PFSK-1 (cell line): ENCODE data around the gene MN1.

Experiments
- SIN3A ChIP-seq: IDR thresholded peaks from 2 replicates; pipeline ENCODE4 v1.6.1; 2012; ENCODE audit warnings: mild to moderate bottlenecking, low read length, moderate library complexity, borderline replicate concordance; ENCODE audit not compliant: insufficient read depth
- TF ChIP-seq, protein P1 (sequence below), 2 experiments: IDR thresholded peaks; 2 replicates each; pipeline versions ENCODE4 v1.6.1 to v1.8.0; 2011 to 2012; ENCODE audit warnings: low read depth in 2 of 2, low read length in 2 of 2, control low read depth in 1 of 2, inconsistent platforms in 1 of 2, mild to moderate bottlenecking in 1 of 2, moderate library complexity in 1 of 2; ENCODE audit not compliant: insufficient read depth in 1 of 2

DNA sequence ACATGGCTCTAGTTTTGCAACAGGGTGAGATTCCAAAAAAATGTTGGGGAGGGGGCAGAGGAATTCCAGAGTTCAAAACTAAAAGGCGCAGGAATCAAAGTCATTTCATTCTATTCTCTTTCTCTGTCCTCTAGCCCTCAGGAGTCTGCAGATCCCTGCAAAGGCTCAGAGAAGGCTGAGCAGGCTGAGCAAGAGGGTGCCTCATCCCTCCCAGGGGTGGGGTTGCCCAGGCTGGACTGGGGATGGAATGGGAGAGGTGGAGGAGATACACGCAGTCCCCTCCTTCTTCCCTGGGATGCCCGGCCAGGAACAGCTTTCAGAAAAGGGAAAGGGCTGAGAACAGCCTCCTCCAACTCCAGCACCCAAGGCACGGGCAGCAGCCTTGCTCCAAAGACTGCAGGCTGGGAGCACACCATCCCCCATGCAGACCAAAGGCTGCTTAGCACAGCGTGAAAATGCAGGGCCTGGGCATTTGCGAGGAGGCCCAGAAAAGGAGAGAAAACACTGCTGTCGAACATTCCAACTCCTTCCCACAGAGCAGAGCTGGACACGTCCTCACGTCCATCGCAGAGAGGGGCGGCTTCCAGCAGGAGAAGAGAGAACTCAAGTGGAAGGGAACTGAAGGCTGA lies 51.8 kb downstream of the MN1 start:
- TF ChIP-seq SIN3A, result no peak
- TF ChIP-seq, protein P1, sequence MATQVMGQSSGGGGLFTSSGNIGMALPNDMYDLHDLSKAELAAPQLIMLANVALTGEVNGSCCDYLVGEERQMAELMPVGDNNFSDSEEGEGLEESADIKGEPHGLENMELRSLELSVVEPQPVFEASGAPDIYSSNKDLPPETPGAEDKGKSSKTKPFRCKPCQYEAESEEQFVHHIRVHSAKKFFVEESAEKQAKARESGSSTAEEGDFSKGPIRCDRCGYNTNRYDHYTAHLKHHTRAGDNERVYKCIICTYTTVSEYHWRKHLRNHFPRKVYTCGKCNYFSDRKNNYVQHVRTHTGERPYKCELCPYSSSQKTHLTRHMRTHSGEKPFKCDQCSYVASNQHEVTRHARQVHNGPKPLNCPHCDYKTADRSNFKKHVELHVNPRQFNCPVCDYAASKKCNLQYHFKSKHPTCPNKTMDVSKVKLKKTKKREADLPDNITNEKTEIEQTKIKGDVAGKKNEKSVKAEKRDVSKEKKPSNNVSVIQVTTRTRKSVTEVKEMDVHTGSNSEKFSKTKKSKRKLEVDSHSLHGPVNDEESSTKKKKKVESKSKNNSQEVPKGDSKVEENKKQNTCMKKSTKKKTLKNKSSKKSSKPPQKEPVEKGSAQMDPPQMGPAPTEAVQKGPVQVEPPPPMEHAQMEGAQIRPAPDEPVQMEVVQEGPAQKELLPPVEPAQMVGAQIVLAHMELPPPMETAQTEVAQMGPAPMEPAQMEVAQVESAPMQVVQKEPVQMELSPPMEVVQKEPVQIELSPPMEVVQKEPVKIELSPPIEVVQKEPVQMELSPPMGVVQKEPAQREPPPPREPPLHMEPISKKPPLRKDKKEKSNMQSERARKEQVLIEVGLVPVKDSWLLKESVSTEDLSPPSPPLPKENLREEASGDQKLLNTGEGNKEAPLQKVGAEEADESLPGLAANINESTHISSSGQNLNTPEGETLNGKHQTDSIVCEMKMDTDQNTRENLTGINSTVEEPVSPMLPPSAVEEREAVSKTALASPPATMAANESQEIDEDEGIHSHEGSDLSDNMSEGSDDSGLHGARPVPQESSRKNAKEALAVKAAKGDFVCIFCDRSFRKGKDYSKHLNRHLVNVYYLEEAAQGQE (IDR thresholded peaks at IDR 0.05; ENCODE audit: insufficient read depth in 1 of 2, low read depth in 2 of 2, low read length in 2 of 2), result no peak
